ENCODE data around the gene SUMO2. TPM values are rescaled to one million over a fixed set of nuclear protein-coding genes. Genes with fewer than 3 reads are reported as not detected.
"Not testable (repeated sequence)": the region's sequence is repeated elsewhere in the genome, so short reads cannot be mapped to it uniquely, and the experiment has no call there.

SUMO2 gene
- total RNA-seq, 1 donor from 2014 or later = 449 TPM

DNA sequence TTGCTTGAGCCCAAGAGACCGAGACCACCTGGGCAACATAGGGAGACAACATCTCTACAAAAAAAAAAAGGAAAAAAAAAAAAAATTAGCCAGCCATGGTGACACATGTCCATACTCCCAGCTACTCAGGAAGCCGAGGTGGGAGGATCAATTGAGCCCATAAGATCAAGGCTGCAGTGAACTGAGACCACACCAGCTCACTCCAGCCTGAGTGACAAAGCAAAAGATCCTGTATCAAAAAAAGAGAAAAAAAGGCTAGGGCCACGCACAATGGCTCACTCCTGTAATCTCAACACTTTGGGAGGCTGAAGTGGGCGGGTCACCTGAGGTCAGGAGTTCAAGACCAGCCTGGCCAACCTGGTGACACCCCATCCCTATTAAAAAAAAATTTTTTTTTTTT, 13.8 kb downstream of the SUMO2 start:
- Histone ChIP-seq H3K9ac (ENCODE audit: low read length) (no peak overlapping the region), H3K4me2 (ENCODE audit: low read length) (no peak overlapping the region), H3K36me3 (ENCODE audit: insufficient read depth, low read length) (peaks cover 31% of the 10 kb centered on the region), H4K20me1 (ENCODE audit: insufficient read depth, low read length) (peaks cover 51% of the 10 kb centered on the region), H3K4me3 (ENCODE audit: insufficient read depth, low read depth, low read length) (no peak overlapping the region), H3K9me3 (ENCODE audit: insufficient read depth, low read depth, low read length) (no peaks in the 10 kb centered on the region), H3K27ac (ENCODE audit: low read depth, low read length) (no peak overlapping the region), H3K79me2 (ENCODE audit: insufficient read depth, low read length) (peaks cover 54% of the 10 kb centered on the region), H3K4me1 (ENCODE audit: insufficient read depth, low read length) (no peaks in the 10 kb centered on the region), H3K27me3 (ENCODE audit: insufficient read depth, low read length) (no peaks in the 10 kb centered on the region), H2AFZ (ENCODE audit: low read depth, low read length) (no peak overlapping the region)
- Mint-ChIP-seq H3K9me3 (ENCODE audit: unreplicated experiment) (no peaks in the 10 kb centered on the region), H3K4me1 (ENCODE audit: low read depth, unreplicated experiment) (no peaks in the 10 kb centered on the region), H3K4me3 (ENCODE audit: unreplicated experiment) (no peak overlapping the region), H3K27ac (ENCODE audit: unreplicated experiment) (no peak overlapping the region), H3K36me3 (ENCODE audit: low read depth, unreplicated experiment) (peaks cover 10% of the 10 kb centered on the region), H3K27me3 (ENCODE audit: low read depth, unreplicated experiment) (no peaks in the 10 kb centered on the region)
- FAIRE-seq (no peak), DNase-seq (ENCODE audit: low read depth) (no peak)
- TF ChIP-seq, protein P1, sequence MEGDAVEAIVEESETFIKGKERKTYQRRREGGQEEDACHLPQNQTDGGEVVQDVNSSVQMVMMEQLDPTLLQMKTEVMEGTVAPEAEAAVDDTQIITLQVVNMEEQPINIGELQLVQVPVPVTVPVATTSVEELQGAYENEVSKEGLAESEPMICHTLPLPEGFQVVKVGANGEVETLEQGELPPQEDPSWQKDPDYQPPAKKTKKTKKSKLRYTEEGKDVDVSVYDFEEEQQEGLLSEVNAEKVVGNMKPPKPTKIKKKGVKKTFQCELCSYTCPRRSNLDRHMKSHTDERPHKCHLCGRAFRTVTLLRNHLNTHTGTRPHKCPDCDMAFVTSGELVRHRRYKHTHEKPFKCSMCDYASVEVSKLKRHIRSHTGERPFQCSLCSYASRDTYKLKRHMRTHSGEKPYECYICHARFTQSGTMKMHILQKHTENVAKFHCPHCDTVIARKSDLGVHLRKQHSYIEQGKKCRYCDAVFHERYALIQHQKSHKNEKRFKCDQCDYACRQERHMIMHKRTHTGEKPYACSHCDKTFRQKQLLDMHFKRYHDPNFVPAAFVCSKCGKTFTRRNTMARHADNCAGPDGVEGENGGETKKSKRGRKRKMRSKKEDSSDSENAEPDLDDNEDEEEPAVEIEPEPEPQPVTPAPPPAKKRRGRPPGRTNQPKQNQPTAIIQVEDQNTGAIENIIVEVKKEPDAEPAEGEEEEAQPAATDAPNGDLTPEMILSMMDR (IDR thresholded peaks at IDR 0.05; ENCODE audit: insufficient read depth, low read depth, low read length) = no peak
- TF ChIP-seq EZH2 (IDR thresholded peaks at IDR 0.05; ENCODE audit: insufficient read depth, low read length) = no peak

DNA sequence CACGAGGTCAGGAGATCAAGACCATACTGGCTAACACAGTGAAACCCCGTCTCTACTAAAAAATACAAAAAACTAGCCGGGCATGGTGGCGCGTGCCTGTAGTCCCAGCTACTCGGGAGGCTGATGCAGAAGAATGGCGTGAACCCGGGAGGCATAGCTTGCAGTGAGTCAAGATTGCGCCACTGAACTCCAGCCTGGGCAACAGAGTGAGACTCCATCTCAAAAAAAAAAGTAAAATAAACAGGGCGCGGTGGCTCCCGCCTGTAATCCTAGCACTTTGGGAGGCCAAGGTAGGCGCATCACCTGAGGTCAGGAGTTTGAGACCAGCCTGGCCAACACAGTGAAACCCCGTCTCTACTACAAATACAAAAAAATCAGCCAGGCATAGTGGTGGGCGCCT, 18.2 kb downstream of the SUMO2 start:
- not testable (repeated sequence) for H3K27ac Mint-ChIP-seq (ENCODE audit: unreplicated experiment); H3K27me3 Mint-ChIP-seq (ENCODE audit: low read depth, unreplicated experiment); H3K4me3 ChIP-seq (ENCODE audit: insufficient read depth, low read depth, low read length); H3K4me1 Mint-ChIP-seq (ENCODE audit: low read depth, unreplicated experiment); H3K27me3 ChIP-seq (ENCODE audit: insufficient read depth, low read length); FAIRE-seq; H3K4me1 ChIP-seq (ENCODE audit: insufficient read depth, low read length); H3K9me3 Mint-ChIP-seq (ENCODE audit: unreplicated experiment); H3K4me3 Mint-ChIP-seq (ENCODE audit: unreplicated experiment); DNase-seq (ENCODE audit: low read depth); H3K27ac ChIP-seq (ENCODE audit: low read depth, low read length); H3K36me3 Mint-ChIP-seq (ENCODE audit: low read depth, unreplicated experiment); H3K4me2 ChIP-seq (ENCODE audit: low read length); H3K9me3 ChIP-seq (ENCODE audit: insufficient read depth, low read depth, low read length); H3K9ac ChIP-seq (ENCODE audit: low read length); H2AFZ ChIP-seq (ENCODE audit: low read depth, low read length)
- Histone ChIP-seq H4K20me1 (ENCODE audit: insufficient read depth, low read length) (peaks cover 12% of the 10 kb centered on the region), H3K36me3 (ENCODE audit: insufficient read depth, low read length) (peaks cover 19% of the 10 kb centered on the region), H3K79me2 (ENCODE audit: insufficient read depth, low read length) (peaks cover 11% of the 10 kb centered on the region)

DNA sequence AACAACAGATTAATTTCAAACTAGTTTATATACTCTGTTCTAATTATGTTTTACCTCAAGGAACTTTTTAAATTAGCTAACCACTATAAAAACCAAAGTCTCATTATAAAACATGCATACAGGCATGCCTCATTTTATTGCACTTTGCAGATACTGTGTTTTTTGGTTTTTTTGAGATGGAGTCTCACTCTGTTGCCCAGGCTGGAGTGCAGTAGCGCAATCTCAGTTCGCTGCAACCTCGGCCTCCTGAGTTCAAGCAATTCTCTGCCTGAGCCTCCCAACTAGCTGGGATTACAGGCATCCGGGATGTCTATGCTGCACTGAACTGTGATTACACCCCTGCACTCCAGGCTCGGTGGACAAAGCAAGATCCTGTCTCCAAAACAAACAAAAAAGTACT, 19.7 kb downstream of the SUMO2 start:
- FAIRE-seq (no peak), DNase-seq (ENCODE audit: low read depth) (no peak)
- H3K27ac Mint-ChIP-seq (ENCODE audit: unreplicated experiment) = no peak overlapping the region
- H3K9me3 Mint-ChIP-seq (ENCODE audit: unreplicated experiment) = no peaks in the 10 kb centered on the region
- no peak overlapping the region for H3K9ac ChIP-seq (ENCODE audit: low read length)
- H3K27me3 ChIP-seq (ENCODE audit: insufficient read depth, low read length) = no peaks in the 10 kb centered on the region
- H3K4me2 ChIP-seq (ENCODE audit: low read length) = no peak overlapping the region
- H4K20me1 ChIP-seq (ENCODE audit: insufficient read depth, low read length) = peaks cover 4% of the 10 kb centered on the region
- H3K27me3 Mint-ChIP-seq (ENCODE audit: low read depth, unreplicated experiment) = no peaks in the 10 kb centered on the region
- no peak overlapping the region for H3K4me3 ChIP-seq (ENCODE audit: insufficient read depth, low read depth, low read length)
- H3K79me2 ChIP-seq (ENCODE audit: insufficient read depth, low read length) = peaks cover 3% of the 10 kb centered on the region
- H3K4me3 Mint-ChIP-seq (ENCODE audit: unreplicated experiment) = no peak overlapping the region
- peaks cover 1% of the 10 kb centered on the region for H3K4me1 Mint-ChIP-seq (ENCODE audit: low read depth, unreplicated experiment)
- peaks cover 16% of the 10 kb centered on the region for H3K36me3 ChIP-seq (ENCODE audit: insufficient read depth, low read length)
- TF ChIP-seq EZH2 (IDR thresholded peaks at IDR 0.05; ENCODE audit: insufficient read depth, low read length) = no peak
- TF ChIP-seq, protein P1 (IDR thresholded peaks at IDR 0.05; ENCODE audit: insufficient read depth, low read depth, low read length) = no peak
- H3K27ac ChIP-seq (ENCODE audit: low read depth, low read length) = no peak overlapping the region
- H2AFZ ChIP-seq (ENCODE audit: low read depth, low read length) = no peak overlapping the region
- peaks cover 15% of the 10 kb centered on the region for H3K4me1 ChIP-seq (ENCODE audit: insufficient read depth, low read length)
- no peaks in the 10 kb centered on the region for H3K9me3 ChIP-seq (ENCODE audit: insufficient read depth, low read depth, low read length)
- peaks cover 8% of the 10 kb centered on the region for H3K36me3 Mint-ChIP-seq (ENCODE audit: low read depth, unreplicated experiment)
